Measurements from ENCODE around the gene EED. TPM values are rescaled to one million over a fixed set of nuclear protein-coding genes. Genes with fewer than 3 reads are reported as not detected.

The EED gene
- total and polyA plus RNA-seq, 4 donors: 11.1 to 40.2 (median 16.5) TPM

DNA sequence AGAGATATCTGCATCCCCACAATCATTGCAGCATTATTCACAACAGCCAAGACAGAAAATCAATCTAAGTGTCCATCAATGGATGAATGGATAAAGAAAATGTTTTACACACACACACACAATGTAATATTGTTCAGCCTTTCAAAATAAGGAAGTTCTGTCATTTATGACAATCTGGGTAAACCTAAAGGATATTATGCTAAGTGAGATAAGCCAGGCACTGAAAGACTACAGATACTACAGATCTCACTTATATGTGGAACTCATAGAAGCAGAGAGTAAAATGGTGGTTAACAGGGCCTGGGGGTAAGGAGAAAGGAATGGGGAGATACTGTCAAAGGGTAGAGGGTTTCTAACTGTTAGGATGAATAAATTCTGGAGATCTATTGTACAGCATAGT lies 36.0 kb upstream of the EED start:
- no peak for ATAC-seq (ENCODE audit: insufficient read depth, low FRiP score)
- Histone ChIP-seq H3K27me3 (ENCODE audit: control insufficient read depth in 3 of 3, insufficient read depth in 3 of 3, low read length in 2 of 3) (no peaks in the 10 kb centered on the region), H3K9me3 (ENCODE audit: control insufficient read depth in 4 of 4, insufficient read depth in 3 of 4, low read length in 3 of 4) (no peaks in the 10 kb centered on the region), H3K4me3 (no peak overlapping the region), H3K36me3 (ENCODE audit: control insufficient read depth in 4 of 4, insufficient read depth in 4 of 4, low read length in 4 of 4) (no peaks in the 10 kb centered on the region), H3K4me1 (ENCODE audit: control insufficient read depth in 5 of 5, insufficient read depth in 5 of 5, low read length in 5 of 5) (peaks cover 0 to 6% (median 0%) of the 10 kb centered on the region in 5 donors), H3K9ac (ENCODE audit: insufficient read depth in 1 of 2, low read length in 2 of 2) (no peak overlapping the region), H3K27ac (ENCODE audit: low read depth in 1 of 2, low read length in 1 of 2) (no peak overlapping the region)
- no peak for DNase-seq
- no peak for TF ChIP-seq CTCF (IDR thresholded peaks at IDR 0.05; ENCODE audit: control extremely low read depth, extremely low read depth)

- ATAC-seq (ENCODE audit: insufficient read depth, low FRiP score) (no peak), DNase-seq (no peak)
- no peaks in the 10 kb centered on the region for H3K36me3 ChIP-seq (ENCODE audit: control insufficient read depth in 4 of 4, insufficient read depth in 4 of 4, low read length in 4 of 4)
These were observed 34.5 kb upstream of the EED start for GRCh38 chr11:86209806-86210657.

DNA sequence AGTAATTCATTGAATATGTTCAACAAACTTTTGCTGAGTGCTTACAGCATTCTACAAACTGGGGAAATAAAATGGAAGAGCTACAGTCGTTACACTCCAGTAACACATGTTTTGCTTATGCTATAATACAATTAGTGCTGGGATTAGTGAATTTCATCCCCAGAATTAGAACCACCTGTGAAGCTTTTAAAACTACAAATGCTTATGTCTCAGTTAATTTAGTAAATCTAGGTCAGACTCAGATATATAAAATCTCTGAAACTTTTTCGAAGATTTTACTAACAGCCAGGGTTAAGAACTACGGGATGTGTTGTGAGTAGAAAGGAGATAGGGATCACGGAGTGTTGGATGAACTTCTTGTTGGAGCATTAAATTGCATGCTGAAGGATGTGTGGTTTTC lies 33.7 kb upstream of the EED start:
- 94 to 97% methylated on average over 4 of the region's 4 CpGs for WGBS, 2 donors
- peaks cover 0 to 5% (median 0%) of the 10 kb centered on the region in 5 donors for H3K4me1 ChIP-seq (ENCODE audit: control insufficient read depth in 5 of 5, insufficient read depth in 5 of 5, low read length in 5 of 5)
- H3K9me3 ChIP-seq (ENCODE audit: control insufficient read depth in 4 of 4, insufficient read depth in 3 of 4, low read length in 3 of 4): no peaks in the 10 kb centered on the region
- TF ChIP-seq CTCF (IDR thresholded peaks at IDR 0.05; ENCODE audit: control extremely low read depth, extremely low read depth): no peak
- no peak overlapping the region for H3K27ac ChIP-seq (ENCODE audit: low read depth in 1 of 2, low read length in 1 of 2)
- H3K9ac ChIP-seq (ENCODE audit: insufficient read depth in 1 of 2, low read length in 2 of 2): no peak overlapping the region
- ATAC-seq (ENCODE audit: insufficient read depth, low FRiP score) (no peak), DNase-seq (no peak)
- H3K36me3 ChIP-seq (ENCODE audit: control insufficient read depth in 4 of 4, insufficient read depth in 4 of 4, low read length in 4 of 4): no peaks in the 10 kb centered on the region
- no peaks in the 10 kb centered on the region for H3K27me3 ChIP-seq (ENCODE audit: control insufficient read depth in 3 of 3, insufficient read depth in 3 of 3, low read length in 2 of 3)
- H3K4me3 ChIP-seq: no peak overlapping the region

More at GRCh38 chr11:86209806-86210657, 34.5 kb upstream of the EED start:
- Histone ChIP-seq H3K4me3 (no peak overlapping the region), H3K27me3 (ENCODE audit: control insufficient read depth in 3 of 3, insufficient read depth in 3 of 3, low read length in 2 of 3) (no peaks in the 10 kb centered on the region), H3K4me1 (ENCODE audit: control insufficient read depth in 5 of 5, insufficient read depth in 5 of 5, low read length in 5 of 5) (peaks cover 0 to 6% (median 0%) of the 10 kb centered on the region in 5 donors), H3K9ac (ENCODE audit: insufficient read depth in 1 of 2, low read length in 2 of 2) (no peak overlapping the region), H3K27ac (ENCODE audit: low read depth in 1 of 2, low read length in 1 of 2) (no peak overlapping the region), H3K9me3 (ENCODE audit: control insufficient read depth in 4 of 4, insufficient read depth in 3 of 4, low read length in 3 of 4) (no peaks in the 10 kb centered on the region)
- TF ChIP-seq CTCF (IDR thresholded peaks at IDR 0.05; ENCODE audit: control extremely low read depth, extremely low read depth): no peak
- 94 to 96% methylated on average over 9 of the region's 9 CpGs for WGBS, 2 donors

Data from lung (tissue), 12 donors.